RPMI7951 (cell line): Measurements from ENCODE around the gene PSMA7. TPM values are rescaled to one million over a fixed set of nuclear protein-coding genes. Genes with fewer than 3 reads are reported as not detected.
"Not testable (repeated sequence)": the region's sequence is repeated elsewhere in the genome, so short reads cannot be mapped to it uniquely, and the experiment has no call there.

Experiments
- DNase-seq: peaks from one replicate; pipeline ENCODE4 v3.0.0-alpha.2; 2012; ENCODE audit warnings: low read depth
- total RNA-seq: library from RNA; depleted of rRNA; stranded (reverse); fragments of >200 nt; shearing (Covaris generic); gene quantifications from 2 replicates; pipeline ENCODE4 v1.2.3, GENCODE V29; 2014

Gene PSMA7
- total RNA-seq, 1 experiment from 2014 or later: 878 TPM

GRCh38 chr20:62155428-62156253, 12.4 kb upstream of the PSMA7 start:
- peak; percentile 94 for DNase-seq

- no peak for DNase-seq
Observed at GRCh38 chr20:62151835-62152364, 8.7 kb upstream of the PSMA7 start.

GRCh38 chr20:62151225-62151624, 8.0 kb upstream of the PSMA7 start:
- DNase-seq: no peak

DNA sequence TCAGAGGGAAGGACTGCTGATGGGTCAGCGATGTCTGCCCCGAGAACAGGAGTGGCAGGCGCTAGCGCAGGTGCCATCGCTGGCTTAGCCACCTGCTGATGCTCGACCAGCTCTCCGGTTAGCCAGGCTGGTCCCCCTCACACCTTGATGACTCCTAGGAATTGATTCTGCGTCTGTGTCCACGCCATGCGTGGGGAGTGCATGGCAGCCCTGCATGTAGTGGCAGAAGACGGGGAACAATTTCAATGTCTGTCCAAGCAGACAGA, 7.0 kb upstream of the PSMA7 start:
- DNase-seq: no peak

DNA sequence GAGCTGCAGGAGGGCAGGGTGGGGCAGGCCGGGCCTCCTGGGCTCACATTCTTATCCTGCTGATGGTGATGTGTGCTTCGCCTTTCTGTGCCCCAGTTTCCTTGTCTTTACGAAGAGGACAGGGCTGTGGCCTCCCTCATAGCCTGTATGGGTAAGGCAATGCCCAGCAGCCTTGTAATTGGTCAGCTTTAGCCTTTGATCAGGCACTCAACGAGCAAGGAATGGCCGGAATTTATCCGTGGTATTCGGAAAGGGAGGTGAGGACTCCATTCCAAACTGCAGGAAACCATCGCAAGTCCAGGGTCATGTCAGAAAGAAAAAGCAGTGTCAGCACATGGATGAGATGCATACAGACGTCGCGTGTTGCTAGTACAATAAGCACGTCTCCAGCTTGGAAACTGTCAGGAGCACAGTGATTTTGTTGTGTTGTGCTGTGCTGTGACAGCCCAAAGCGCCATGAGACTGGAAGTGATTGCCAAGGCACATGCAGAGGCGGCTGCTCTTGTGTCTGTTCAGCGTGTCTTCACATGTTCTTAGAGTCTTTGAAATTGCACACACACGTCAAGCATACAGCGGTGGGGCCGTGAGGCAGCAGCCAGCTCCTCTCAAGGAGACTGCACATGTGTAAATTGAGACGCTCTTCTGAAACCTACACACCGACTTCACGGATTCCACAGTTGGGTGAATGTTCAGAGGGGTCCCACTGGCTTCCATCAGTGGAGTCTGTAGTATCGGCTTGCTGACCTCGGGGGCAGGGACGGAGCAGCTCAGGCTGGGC, 6.5 kb upstream of the PSMA7 start:
- DNase-seq: no peak

DNA sequence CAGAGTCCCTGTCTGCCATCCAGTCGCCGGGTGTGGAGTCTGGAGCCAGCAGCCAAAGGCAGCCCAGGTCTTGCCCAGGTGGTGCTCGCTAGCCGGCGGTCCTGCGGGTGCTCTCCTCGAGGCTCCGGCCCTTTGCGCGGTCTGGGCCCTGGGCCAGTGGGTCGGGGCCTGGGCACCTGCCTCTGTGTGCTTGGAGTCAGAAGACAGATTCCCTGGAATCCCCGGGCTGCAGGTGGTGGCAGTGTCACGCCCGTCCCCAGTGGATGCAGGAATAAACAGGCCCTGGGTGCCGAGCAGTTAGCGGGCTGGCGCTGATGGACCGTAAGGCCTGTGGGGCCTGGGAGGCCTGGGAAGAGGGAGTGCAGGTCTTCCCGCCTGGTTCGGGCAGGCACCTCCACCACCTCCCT, 5.7 kb upstream of the PSMA7 start:
- DNase-seq: no peak

- not testable (repeated sequence) for DNase-seq
Observed at GRCh38 chr20:62148383-62148782, 5.2 kb upstream of the PSMA7 start.

GRCh38 chr20:62147528-62147927, 4.3 kb upstream of the PSMA7 start:
- no peak for DNase-seq

DNA sequence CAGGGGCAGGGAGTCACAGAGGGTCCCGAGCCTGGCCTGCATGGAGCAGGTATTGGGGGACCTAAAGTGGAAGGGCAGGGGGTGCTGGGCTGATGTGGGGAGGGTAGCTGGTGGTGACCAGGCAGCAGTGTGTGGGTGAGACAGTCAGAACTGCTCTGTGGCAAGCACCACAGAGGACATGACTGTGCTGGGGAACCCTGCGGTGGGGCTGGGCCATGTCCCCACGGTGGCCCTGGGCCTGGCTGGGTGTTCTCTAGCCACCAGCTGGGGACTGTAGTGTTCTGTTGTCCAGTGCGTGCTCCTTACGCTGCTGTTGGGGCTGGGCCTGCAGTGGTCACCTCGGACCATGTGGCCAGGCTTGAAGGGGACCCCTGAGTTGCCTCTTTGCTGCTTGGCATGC, 3.9 kb upstream of the PSMA7 start:
- DNase-seq: no peak

GRCh38 chr20:62146019-62146755, 3.0 kb upstream of the PSMA7 start:
- no peak for DNase-seq

DNA sequence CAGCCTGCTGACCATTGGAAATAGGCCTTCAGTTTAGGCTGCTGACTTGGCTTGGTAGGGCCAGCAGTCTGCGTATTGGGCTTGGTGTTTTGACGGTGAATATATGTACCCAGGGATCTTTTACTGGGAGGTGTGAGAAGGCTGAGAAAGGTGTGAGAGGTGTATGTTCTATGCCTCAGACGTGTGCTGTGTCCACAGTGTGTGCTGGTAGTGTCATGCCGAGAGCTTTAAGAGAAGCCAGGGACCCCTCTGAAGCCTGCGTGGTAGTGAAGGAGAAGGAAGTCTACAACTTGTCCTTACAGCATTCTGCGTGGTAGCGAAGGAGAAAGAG, 2.5 kb upstream of the PSMA7 start:
- no peak for DNase-seq

DNA sequence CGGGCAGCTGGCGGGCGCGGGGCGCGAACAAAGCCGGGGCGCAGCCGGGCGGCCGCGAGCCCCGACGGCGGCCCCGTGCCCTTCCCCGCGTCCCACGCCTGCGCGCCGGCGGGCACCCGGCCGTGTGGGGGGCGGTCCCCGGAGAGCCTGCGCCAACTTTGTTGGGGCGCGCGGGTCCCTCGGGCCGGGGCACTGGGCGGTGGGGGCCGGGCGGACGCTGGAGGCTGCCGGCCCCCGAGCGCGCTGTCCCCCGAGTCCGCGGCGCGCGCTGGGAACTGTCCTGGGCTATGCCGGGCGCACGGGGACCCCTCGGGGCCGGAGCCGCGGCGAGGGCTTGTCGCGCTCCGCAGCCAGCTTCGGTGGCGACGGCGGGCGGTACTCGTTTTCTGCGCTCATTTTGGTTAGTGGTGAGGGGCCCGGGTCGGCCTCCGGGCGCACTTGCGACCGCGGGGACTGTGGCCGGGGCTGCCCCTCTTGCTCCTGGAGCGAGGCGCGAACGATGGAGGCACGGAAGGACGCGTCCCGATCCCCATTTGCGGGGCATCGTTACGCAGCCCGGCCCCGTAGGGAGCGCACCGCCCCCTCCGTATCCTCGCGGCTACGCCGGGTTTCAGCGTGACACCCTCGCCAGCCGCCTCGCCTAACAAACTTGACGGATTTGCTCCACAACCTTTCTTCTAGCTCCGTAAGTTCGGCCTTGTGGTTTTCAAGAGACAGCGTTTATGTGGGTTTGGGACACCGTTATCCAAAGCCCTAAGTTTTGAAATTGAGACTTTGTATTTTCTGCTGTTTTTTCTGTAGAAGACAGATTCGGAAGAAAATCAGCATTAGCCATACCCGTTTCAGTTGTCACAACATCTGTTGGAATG, 997 bp upstream of the PSMA7 start:
- DNase-seq: peak; percentile 77

DNA sequence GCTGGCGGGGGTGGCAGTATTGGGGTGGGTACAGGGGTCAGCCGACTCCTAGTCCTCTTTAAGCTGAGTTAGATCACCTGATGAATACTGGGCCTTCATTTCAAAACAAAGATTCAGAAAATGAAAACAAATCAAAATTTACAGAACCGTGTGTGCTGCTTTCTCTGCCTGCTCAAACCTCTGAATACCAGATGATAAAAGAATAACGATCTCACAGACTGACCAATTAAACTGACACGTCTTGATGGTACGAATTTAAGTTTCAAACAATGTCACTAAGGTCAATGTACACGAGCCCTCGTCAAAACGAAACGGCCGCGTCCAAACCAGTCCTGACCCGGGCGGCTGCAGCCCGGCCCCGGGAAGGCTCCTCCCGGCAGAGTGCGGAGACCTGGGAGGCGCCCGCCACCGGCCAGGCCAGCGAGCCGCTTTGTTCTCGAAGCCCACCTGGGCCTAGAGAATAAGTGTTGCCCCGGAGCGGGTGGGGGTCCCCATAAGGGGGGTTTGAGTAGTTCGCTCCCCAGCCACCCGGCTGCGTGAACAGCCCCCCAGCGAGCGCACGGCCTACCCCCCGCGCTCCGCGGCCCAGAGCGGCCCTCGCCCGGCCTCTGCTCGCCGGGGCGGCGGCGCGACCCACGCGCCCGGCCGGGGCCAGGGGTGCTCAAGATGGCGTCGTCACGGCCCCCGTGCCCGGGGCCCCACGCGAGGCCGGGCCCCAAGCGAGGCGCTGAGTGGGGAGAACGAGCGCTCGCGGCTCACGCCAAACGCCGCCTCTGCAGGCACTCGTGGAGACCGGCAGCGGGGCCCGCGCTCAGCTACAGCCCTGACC, 728 bp downstream of the PSMA7 start:
- DNase-seq: peak; percentile 19

DNA sequence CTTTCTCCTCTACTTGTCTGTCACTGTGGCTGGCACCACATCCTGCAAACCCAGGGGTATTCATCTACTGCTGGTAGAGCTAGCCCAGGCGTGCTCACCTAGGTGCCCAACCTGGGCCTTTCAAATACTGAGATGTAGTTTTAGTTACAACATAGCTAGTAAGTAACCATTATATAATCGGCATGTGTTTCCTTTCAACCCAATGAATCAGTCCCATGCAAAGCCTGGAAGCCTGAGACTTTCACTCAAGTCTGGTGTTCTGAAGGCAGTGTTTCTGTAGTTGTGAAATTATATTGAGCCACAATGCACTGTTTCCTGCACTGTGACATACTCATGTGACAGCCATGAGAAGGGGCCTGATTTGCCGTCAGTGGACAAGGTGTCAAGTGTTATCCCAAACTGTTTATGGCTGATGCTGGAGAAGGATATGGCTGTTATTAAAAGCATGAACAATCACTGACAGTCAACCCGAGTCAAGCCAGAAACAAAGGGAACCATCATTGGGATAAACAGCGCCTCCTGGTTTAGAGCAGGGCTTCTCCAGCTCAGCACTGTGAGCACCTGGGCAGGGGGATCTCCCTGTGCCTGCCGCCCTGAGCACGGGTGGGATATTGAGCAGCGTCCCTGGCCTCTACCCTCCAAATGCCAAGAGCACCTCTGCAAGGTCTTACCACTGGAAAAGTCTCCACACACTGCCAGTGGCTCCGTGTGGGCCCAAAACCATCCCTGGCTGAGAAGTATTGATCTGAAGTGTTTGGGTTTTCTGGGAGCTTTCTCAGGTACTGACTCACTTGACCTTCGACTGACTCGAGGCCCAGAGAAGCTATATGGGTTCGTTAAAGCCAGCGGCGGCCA, 1.6 kb downstream of the PSMA7 start:
- peak; percentile 33 for DNase-seq

DNA sequence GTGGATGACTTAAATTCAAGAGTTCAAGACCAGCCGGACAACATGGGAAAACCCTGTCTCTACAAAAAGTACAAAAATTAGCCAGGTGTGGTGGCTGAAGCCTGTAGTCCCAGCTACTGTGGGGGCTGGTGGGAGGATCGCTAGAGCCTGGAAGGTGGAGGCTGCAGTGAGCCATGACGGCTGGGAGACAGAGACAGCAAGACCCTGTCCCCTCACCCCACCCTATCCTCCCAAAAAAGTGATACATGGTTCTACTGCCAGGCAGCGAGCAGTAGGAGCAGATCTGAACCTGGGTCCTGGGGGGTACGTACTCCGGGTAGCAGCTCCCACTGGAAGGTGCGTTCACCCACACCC, 2.2 kb downstream of the PSMA7 start:
- DNase-seq: no peak

GRCh38 chr20:62139636-62140035, 3.6 kb downstream of the PSMA7 start:
- DNase-seq: no peak

DNA sequence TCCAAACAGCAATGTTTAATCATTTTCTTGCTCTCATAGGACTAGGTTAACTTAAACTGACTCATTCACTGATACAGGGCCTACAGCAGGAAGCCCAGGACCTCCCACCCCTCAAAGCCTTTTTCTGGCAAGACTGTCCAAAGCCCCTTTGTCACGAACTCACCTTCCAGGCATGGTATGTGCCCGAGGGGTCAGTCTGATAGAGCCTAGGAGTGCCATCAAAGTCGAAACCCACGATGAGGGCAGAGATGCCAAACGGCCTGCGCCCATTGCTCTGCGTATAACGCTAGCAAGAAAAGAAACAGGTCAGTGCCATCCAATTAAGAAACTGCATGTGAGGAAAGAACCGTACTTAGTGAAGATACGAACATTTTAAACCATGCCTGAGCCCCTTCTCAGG, 4.3 kb downstream of the PSMA7 start:
- DNase-seq: no peak

DNA sequence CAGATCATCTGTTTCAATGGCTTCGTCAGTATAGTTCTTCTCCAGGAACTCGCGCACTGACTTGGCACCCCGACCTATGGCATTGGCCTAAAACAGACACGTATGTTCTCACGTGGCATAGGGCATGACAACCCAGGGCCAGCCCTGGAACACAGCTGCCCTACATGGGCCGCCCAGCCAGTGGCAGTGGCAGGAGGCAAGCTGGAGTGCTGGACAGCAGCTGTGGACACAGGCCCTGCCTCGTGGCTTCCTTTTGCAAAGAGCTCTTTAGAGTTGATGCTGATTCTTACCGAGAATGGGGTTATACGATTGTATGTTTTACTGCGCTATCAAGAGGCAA, 5.0 kb downstream of the PSMA7 start:
- no peak for DNase-seq

DNA sequence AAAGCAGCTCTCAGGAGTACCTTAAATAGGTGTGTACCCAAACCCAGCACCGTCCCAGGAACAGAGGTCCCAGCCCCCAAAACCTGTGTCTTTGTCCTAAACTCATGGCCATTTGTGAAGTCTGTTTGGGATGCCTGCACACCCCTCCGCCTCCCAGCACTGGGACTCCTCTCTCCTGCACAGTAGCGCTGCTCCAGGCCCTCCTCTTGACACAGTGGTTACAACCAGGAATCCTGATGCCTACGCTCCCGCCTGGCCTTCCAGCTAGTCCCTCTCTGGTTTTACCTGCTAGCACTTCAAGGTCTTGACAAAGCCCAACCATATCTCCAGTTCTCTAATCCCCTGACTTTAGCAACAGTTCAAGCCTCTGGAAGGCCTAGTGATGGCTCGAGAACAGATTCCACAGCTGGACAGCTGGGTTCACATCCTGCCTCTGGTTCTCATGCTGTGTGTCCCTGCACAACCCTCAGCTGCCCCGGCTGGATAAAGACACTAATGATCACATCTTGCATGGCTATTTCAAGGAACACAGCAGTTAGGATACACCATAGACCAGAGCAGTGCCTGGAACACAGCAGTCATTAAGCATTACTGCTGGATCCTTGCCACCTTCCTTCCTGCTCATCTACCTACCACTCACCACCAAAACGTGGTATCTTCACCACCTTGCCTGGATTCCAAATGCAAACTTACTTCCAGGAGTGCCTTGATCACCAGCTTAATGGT, 5.6 kb downstream of the PSMA7 start:
- no peak for DNase-seq

DNA sequence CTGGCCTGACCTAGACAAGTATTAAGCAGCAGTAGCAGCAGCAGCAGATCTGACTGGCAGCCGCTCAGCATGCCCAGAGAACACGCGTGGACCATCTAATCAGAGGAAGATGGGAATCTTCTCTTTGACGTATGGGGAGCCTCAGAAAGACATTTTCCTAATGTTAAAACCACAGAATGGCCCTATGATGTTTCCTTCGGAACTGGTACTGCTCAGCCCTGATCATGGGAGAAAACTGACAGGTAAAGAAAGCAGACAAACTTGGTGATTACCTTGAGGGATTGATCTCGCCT, 6.2 kb downstream of the PSMA7 start:
- DNase-seq: no peak
